A673 (cell line): Measurements from ENCODE around the gene TMEM130. TPM values are rescaled to one million over a fixed set of nuclear protein-coding genes. Genes with fewer than 3 reads are reported as not detected.

Experiments
- BruUV-seq: library from RNA; stranded (reverse); fragments of 400-500 nt; replicated peaks from 2 replicates; lab custom pipeline; 2021; lab: Mats Ljungman, UMichigan
- CTCF ChIA-PET: fragments of 300-600 bp; sonication (Branson Sonifier 250); formaldehyde crosslinking; loops from one replicate; lab custom pipeline; 2022; ENCODE audit warnings: antibody characterized with exemption; lab: Charles Lee
- POLR2A ChIA-PET: fragments of 300-600 bp; sonication (Branson Sonifier 250); formaldehyde crosslinking; loops from one replicate; lab custom pipeline; 2022; ENCODE audit warnings: antibody characterized with exemption; ENCODE audit not compliant: low non-redundant PET; lab: Charles Lee
- DNase-seq: peaks from one replicate; pipeline ENCODE4 v3.0.0-alpha.2; 2015; ENCODE audit warnings: low spot score
- H3K27ac ChIP-seq: fragments of 200-600 bp; sonication (generic); 2 replicates; pipeline ENCODE4 v1.5.1; 2016; ENCODE audit warnings: mixed run types, low read depth, mild to moderate bottlenecking, mixed read lengths, antibody characterized with exemption, low read length; ENCODE audit not compliant: poor library complexity, severe bottlenecking
- H3K27me3 ChIP-seq: fragments of 200-600 bp; sonication (generic); replicated peaks from 2 replicates; pipeline ENCODE4 v1.6.1; 2017; ENCODE audit warnings: mixed run types, low read depth, mild to moderate bottlenecking, mixed read lengths, antibody characterized with exemption, low read length; ENCODE audit not compliant: insufficient read depth, poor library complexity
- H3K36me3 ChIP-seq: fragments of 200-600 bp; sonication (generic); 2 replicates; pipeline ENCODE4 v1.6.1; 2016; ENCODE audit warnings: mixed run types, mild to moderate bottlenecking, mixed read lengths, antibody characterized with exemption, low read length; ENCODE audit not compliant: insufficient read depth, poor library complexity, severe bottlenecking
- H3K4me1 ChIP-seq: fragments of 200-600 bp; sonication (generic); 2 replicates; pipeline ENCODE4 v1.6.1; 2017; ENCODE audit warnings: mixed run types, mild to moderate bottlenecking, mixed read lengths, antibody characterized with exemption, low read length; ENCODE audit not compliant: insufficient read depth, poor library complexity, severe bottlenecking
- H3K4me3 ChIP-seq: fragments of 200-600 bp; sonication (generic); 2 replicates; pipeline ENCODE4 v1.5.1; 2016; ENCODE audit warnings: low read depth, mixed run types, mild to moderate bottlenecking, mixed read lengths, low read length; ENCODE audit not compliant: poor library complexity, severe bottlenecking
- H3K9me3 ChIP-seq: fragments of 200-600 bp; sonication (generic); 2 replicates; pipeline ENCODE4 v1.6.1; 2016; ENCODE audit warnings: mixed run types, low read depth, mild to moderate bottlenecking, mixed read lengths, antibody characterized with exemption, low read length; ENCODE audit not compliant: poor library complexity, severe bottlenecking
- CTCF ChIP-seq: fragments of 300-800, 200-600 bp; sonication (generic); conservative IDR thresholded peaks from 2 replicates; pipeline ENCODE4 v1.5.1; 2017; ENCODE audit warnings: low read depth, mild to moderate bottlenecking, antibody characterized with exemption, low read length, moderate library complexity, mixed read lengths
- EZH2 ChIP-seq: fragments of 200-600 bp; sonication (generic); IDR thresholded peaks from 2 replicates; pipeline ENCODE4 v1.6.1; 2017; ENCODE audit warnings: borderline replicate concordance, low read depth, mild to moderate bottlenecking, mixed read lengths, antibody characterized with exemption, low read length; ENCODE audit not compliant: poor library complexity, severe bottlenecking
- intact Hi-C: fragments of 100-400 bp; cut with micrococcal nuclease; formaldehyde crosslinking; loops from one replicate; pipeline ENCODE4 v1.10.0; 2022; ENCODE audit not compliant: unreplicated experiment
- total RNA-seq: library from RNA; stranded (reverse); gene quantifications from 2 replicates; pipeline ENCODE4 v1.2.3, GENCODE V29; 2021

TMEM130 gene
- total RNA-seq, 1 experiment from 2014 or later, result not detected

GRCh38 chr7:98881561-98882315, 11.9 kb upstream of the TMEM130 start:
- ChIA-PET POLR2A (no interaction called here), CTCF (no interaction called here)
- TF ChIP-seq EZH2 (no peak), CTCF (no peak)
- H3K36me3 ChIP-seq, result peaks cover 50% of the 10 kb centered on the region
- H3K27ac ChIP-seq, result no peak overlapping the region
- DNase-seq, result no peak
- intact Hi-C loops, result no loop called here
- H3K4me3 ChIP-seq, result no peak overlapping the region
- BruUV-seq, result no TSS peak
- H3K4me1 ChIP-seq, result peaks cover 11% of the 10 kb centered on the region
- no peaks in the 10 kb centered on the region for H3K9me3 ChIP-seq
- no peaks in the 10 kb centered on the region for H3K27me3 ChIP-seq

GRCh38 chr7:98880485-98880884, 10.7 kb upstream of the TMEM130 start:
- Histone ChIP-seq H3K36me3 (peaks cover 48% of the 10 kb centered on the region), H3K4me1 (peaks cover 11% of the 10 kb centered on the region), H3K27me3 (no peaks in the 10 kb centered on the region), H3K9me3 (no peaks in the 10 kb centered on the region), H3K4me3 (no peak overlapping the region), H3K27ac (no peak overlapping the region)
- no TSS peak for BruUV-seq
- DNase-seq, result no peak
- ChIA-PET POLR2A (no interaction called here), CTCF (no interaction called here)
- intact Hi-C loops, result no loop called here
- TF ChIP-seq EZH2 (no peak), CTCF (no peak)

GRCh38 chr7:98879979-98880315, 10.1 kb upstream of the TMEM130 start:
- H3K27me3 ChIP-seq, result no peaks in the 10 kb centered on the region
- H3K36me3 ChIP-seq, result peaks cover 44% of the 10 kb centered on the region
- peak overlapping the region; percentile 97 for H3K27ac ChIP-seq
- no TSS peak for BruUV-seq
- peak overlapping the region; percentile 92 for H3K4me3 ChIP-seq
- POLR2A ChIA-PET, result no interaction called here
- TF ChIP-seq EZH2 (no peak), CTCF (no peak)
- H3K4me1 ChIP-seq, result peaks cover 11% of the 10 kb centered on the region
- CTCF ChIA-PET, result no interaction called here
- no peaks in the 10 kb centered on the region for H3K9me3 ChIP-seq
- no peak for DNase-seq
- intact Hi-C loops, result no loop called here
